ENCODE results near the gene SMIM43.
"Not testable (repeated sequence)": the region's sequence is repeated elsewhere in the genome, so short reads cannot be mapped to it uniquely, and the experiment has no call there.

The SMIM43 gene

GRCh38 chr4:121783210-121783609 lies 18.2 kb upstream of the SMIM43 start:
- DNase-seq (ENCODE audit: low spot score), result no peak

GRCh38 chr4:121778991-121779628 lies 14.1 kb upstream of the SMIM43 start:
- DNase-seq (ENCODE audit: low spot score), result no peak

GRCh38 chr4:121777625-121778024 lies 12.7 kb upstream of the SMIM43 start:
- no peak for DNase-seq (ENCODE audit: low spot score)

GRCh38 chr4:121776610-121777401 lies 11.8 kb upstream of the SMIM43 start:
- DNase-seq (ENCODE audit: low spot score), result no peak

GRCh38 chr4:121773883-121774282 lies 8.9 kb upstream of the SMIM43 start:
- DNase-seq (ENCODE audit: low spot score), result no peak

GRCh38 chr4:121771869-121772268 lies 6.9 kb upstream of the SMIM43 start:
- no peak for DNase-seq (ENCODE audit: low spot score)

- no peak for DNase-seq (ENCODE audit: low spot score)
Observed at GRCh38 chr4:121769341-121769740, 4.4 kb upstream of the SMIM43 start.

GRCh38 chr4:121767166-121767565 lies 2.2 kb upstream of the SMIM43 start:
- no peak for DNase-seq (ENCODE audit: low spot score)

- DNase-seq (ENCODE audit: low spot score), result no peak
Observed at GRCh38 chr4:121765971-121766538, 1.1 kb upstream of the SMIM43 start.

- no peak for DNase-seq (ENCODE audit: low spot score)
Observed at GRCh38 chr4:121765368-121765705, 373 bp upstream of the SMIM43 start.

- no peak for DNase-seq (ENCODE audit: low spot score)
Observed at GRCh38 chr4:121764303-121764701, 662 bp downstream of the SMIM43 start.

- DNase-seq (ENCODE audit: low spot score), result no peak
Observed at GRCh38 chr4:121760205-121760604, 4.8 kb downstream of the SMIM43 start.

GRCh38 chr4:121758925-121759568 lies 5.9 kb downstream of the SMIM43 start:
- no peak for DNase-seq (ENCODE audit: low spot score)

- DNase-seq (ENCODE audit: low spot score), result not testable (repeated sequence)
Observed at GRCh38 chr4:121752142-121752541, 12.8 kb downstream of the SMIM43 start.

- no peak for DNase-seq (ENCODE audit: low spot score)
Observed at GRCh38 chr4:121749225-121749624, 15.7 kb downstream of the SMIM43 start.

GRCh38 chr4:121742794-121743193 lies 22.2 kb downstream of the SMIM43 start:
- DNase-seq (ENCODE audit: low spot score), result no peak

GRCh38 chr4:121741751-121742150 lies 23.2 kb downstream of the SMIM43 start:
- DNase-seq (ENCODE audit: low spot score), result no peak

GRCh38 chr4:121740796-121741409 lies 24.1 kb downstream of the SMIM43 start:
- no peak for DNase-seq (ENCODE audit: low spot score)

GRCh38 chr4:121739575-121739974 lies 25.4 kb downstream of the SMIM43 start:
- DNase-seq (ENCODE audit: low spot score), result no peak

GRCh38 chr4:121738780-121739535 lies 26.0 kb downstream of the SMIM43 start:
- DNase-seq (ENCODE audit: low spot score), result no peak

- no peak for DNase-seq (ENCODE audit: low spot score)
Observed at GRCh38 chr4:121737846-121738554, 27.0 kb downstream of the SMIM43 start.

Data from hematopoietic multipotent progenitor cell treated with erythropoietin and hydrocortisone succinate and interleukin-3 and kit ligand, for 15 days (in vitro differentiated cells).